ELF-1 (cell line): ENCODE measurements around the gene PRSS21.
A peak's percentile ranks its signal among the peaks of the same experiment; 100 is the strongest.

Source experiments
- DNase-seq: peaks from one replicate; pipeline ENCODE4 v3.0.0-alpha.2; 2016; ENCODE audit warnings: low read depth, low spot score

PRSS21 gene, protein sequence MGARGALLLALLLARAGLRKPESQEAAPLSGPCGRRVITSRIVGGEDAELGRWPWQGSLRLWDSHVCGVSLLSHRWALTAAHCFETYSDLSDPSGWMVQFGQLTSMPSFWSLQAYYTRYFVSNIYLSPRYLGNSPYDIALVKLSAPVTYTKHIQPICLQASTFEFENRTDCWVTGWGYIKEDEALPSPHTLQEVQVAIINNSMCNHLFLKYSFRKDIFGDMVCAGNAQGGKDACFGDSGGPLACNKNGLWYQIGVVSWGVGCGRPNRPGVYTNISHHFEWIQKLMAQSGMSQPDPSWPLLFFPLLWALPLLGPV

DNA sequence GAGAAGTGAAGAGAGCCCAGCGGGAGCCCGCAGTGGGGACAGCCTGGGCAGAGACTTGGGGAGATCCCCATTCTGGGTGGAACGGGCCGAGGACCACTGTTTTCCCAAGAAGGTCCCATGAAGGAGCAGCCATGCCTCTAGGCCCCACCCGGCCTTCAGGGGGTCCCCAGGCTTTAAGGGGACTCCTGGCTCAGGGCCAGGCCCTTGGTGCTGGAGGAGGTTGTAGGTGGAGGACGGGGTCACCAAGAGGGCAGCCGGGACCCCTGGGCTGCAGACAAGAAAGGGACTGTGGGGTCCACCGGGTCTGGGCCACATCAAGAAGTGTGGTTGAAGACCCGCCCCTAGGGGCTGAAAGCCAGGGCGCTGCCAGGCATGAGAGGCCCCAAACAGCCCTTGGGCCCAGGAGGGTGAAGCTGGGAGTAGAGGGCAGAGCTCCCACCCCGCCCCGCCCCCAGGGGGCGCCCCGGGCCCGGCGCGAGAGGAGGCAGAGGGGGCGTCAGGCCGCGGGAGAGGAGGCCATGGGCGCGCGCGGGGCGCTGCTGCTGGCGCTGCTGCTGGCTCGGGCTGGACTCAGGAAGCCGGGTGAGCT lies at the start of gene PRSS21:
PRSS21 (plus strand) TSS at position 487 of the 589 bp plus-strand sequence; CDS start at position 519, 32 bp downstream.
- no peak for DNase-seq

DNA sequence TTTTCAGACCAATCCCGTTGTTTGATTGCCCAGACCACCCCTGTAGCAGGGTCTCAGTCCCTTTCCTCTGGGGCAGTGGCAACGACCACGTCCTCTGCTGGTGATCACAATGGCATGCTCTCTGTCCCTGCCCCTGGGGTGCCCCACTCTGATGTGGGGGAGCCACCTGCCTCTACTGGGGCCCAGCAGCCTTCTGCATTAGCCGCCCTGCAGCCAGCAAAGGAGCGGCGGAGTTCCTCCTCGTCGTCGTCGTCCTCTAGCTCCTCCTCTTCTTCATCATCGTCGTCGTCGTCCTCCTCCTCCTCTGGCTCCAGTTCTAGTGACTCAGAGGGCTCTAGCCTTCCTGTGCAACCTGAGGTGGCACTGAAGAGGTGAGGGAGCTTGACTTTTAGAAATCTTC lies 49.1 kb upstream of the PRSS21 start:
- DNase-seq: no peak

DNA sequence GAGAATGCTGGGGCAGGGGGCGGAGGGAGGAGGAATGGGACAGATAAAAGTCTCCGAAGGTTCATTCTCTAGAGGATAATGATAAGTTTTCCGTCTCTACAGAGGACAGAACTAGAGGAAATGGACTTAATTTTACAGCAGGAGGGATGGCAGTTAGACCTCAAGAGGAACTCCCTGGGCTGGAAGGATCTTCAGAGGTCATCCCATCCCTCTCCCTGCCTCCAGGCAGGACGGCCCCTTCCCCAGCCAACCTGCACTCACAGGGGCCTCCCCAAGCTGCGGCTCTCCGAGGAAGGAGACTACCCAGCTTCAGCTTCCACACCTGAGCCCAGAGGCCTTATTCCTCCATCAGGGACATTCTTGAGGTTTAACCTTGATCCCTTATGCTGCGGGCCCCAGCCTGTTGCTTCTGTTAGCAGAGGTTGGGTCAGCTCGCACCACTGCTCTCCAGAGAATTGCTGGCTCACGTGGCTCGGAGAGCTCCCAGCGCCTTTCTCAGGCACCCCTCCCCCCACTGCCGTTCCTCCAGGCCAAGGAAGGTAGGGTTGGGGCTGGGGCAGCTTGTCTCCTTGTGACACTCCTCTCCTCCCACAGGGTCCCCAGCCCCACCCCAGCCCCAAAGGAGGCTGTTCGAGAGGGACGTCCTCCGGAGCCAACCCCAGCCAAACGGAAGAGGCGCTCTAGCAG lies 48.5 kb upstream of the PRSS21 start:
- DNase-seq: no peak

DNA sequence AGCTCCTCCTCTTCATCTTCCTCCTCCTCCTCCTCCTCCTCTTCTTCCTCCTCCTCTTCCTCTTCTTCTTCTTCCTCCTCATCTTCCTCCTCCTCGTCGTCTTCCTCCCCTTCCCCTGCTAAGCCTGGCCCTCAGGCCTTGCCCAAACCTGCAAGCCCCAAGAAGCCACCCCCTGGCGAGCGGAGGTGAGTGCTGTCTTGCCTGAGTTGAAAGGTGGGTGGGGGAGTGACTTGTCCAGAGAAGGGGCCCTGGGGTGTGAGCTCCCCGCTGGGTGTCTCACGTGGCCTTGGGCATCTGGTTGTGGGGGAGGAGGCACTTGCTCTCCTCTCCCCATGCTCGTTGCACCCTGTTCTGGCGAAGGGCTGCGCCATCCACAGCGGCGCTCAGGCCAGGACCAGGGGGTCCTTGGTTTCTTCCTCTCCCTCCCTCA lies 47.9 kb upstream of the PRSS21 start:
- no peak for DNase-seq

DNA sequence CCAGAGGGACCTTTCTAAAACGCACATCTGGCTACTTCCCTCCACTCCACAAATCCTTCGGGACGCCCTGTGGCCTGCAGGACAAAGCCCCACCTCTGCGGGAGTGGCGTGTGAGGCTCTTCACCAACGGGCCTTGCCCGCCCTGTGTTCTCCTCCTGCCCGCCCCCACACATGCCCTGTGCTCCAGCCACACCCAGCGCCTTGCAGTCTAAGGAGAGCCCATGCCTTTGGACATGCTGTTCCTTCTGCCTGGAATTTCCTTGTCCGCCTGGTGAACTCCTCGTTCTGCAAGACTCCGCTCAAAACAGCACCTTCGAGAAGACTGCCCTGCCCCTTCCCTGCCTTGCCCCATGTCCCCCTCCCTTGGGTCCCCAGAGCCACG lies 47.4 kb upstream of the PRSS21 start:
- no peak for DNase-seq

DNA sequence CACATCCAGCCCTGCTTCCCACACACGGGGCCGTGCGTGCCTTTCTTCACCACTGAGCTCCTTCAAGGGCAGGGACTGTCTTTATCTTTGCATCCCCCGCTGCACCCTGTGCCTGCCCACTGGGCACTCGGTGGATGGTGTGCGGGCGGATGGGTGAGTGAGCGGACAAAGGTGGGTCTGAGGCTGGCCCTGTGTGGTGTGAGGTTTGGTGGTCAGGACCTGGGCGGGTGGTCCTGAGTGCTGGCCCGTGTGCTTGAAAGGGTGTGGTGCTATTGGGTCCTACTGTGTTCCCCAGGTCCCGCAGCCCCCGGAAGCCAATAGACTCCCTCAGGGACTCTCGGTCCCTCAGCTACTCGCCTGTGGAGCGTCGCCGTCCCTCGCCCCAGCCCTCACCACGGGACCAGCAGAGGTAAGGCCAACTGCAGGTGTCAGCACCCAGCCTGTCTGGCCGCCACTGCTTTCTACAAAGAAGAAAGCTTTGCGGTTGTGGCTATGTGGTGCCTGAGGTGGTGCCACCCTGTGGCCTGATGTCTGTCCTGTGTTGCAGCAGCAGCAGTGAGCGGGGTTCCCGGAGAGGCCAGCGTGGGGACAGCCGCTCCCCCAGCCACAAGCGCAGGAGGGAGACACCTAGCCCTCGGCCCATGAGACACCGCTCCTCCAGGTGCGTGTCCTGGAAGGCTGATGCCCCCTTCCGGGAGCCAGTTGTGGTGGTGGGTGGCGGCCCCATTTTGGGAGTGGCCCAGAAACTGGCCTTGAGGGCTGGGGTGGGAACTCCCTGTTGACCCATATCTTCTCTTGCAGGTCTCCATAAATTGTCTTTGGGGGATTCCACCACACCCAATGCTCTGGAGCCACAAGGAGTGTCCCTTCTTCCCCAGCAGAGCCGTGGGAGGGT lies 46.7 kb upstream of the PRSS21 start:
- no peak for DNase-seq

DNA sequence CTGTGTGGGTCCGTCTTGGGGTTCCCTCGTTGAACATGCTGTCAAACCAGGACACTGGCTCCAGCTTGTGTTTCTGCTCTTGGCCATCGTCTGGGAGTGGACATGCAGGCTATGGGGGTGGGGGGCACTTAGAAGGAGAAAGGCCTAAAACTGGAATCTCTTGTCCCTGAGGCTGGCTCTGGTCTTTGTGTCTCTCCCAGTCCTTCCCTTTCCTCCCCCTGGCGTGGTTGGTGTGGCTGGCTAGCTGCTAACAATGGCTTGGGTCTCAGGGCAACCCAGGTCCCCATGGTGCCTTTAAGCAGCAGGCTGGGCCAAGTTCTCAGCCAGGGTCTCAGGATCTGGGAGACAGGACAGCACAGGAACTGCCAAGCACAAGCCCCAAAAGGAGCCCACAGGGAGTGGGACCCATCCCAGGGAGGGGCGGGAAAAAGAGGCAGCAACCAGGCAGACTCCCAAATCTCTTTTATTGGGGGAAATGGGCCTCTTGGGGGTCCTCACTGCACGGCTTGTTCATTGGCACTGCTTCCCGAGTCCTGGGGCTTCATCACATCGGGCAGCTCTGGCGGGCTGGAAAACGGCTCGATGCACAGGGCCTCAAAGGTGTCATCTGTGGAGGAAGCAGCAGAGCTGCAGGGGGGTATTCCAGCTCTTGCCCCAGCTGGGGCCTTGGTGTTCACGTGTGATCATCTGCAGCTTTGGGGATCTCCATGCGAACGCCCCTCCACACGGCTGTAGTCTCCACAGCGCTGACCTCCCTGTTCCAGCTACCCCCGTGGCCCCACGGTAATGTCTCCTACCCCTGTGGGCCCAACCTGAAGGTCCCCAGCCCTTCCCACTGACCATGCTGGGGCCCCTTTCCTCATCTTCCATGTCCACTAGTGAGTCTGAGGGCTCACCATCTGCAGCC lies 45.3 kb upstream of the PRSS21 start:
- DNase-seq: no peak

DNA sequence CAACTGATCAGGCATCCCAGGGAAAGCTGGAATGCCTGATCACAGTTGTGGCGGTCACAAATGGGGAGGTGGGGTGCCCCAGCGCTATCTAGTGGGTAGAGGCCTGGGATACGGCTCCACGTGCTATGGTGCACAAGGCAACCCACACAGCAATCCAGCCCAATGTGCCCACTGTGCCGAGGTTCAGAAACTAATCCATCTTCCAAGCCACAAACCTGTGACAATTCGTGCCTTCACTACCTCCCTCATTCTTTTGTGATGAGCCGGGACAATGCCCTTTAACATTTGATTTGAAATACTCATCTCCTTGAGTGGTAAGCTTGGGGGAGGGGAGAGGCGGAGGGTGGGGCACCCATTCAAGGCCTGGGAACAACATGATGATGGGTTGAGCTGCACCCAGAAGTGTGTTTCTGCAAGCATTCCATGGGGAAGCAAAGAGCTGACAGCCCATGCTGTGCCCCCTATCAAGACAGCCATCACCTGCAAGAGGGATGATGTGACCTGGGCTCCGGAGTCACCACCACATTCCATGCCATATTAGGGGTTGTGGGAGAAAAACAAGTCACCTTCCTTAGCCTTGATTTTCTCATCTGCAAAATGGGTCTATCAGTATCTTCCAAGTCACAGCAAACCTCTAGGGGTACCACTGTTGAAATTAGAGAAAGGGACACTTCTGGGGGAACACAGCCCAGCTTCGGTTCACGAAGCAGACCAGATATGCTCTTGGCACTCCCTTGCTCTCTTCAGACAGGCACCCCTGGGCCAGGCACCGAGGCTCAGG lies 43.7 kb upstream of the PRSS21 start:
- no peak for DNase-seq

DNA sequence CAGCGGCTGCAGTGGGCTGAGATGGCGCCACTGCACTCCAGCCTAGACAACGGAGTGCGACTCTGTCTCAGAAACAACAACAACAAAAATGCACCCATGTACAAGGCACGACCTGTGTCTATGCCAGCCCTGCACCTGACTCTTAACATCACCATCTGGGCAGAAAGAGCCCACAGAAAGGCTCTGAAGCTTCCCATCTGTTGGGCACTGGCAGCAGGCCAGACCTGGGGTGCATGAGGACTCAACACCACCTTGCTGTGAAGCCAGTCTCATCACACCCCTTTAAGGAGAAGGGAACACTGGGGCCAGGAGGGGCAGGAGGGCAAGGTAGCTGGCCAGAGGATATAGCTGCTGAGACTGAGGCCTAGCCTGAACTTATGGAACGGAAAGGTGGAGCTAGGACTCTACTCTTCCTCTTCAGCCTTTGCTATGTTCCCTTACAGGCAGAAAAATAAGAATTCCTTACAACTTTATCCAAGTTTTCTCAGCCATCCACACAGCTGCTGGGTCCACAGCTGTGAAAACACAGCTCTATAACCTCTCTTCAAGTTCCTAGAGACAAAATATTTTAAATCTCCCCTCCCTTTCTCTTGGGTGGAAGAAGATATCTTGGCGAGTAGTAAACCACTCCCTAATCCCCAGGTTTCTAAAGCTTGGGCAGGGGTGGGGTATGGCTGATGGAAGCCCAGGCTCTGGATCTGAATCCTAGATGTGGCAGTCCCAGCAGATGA lies 42.7 kb upstream of the PRSS21 start:
- DNase-seq: no peak

DNA sequence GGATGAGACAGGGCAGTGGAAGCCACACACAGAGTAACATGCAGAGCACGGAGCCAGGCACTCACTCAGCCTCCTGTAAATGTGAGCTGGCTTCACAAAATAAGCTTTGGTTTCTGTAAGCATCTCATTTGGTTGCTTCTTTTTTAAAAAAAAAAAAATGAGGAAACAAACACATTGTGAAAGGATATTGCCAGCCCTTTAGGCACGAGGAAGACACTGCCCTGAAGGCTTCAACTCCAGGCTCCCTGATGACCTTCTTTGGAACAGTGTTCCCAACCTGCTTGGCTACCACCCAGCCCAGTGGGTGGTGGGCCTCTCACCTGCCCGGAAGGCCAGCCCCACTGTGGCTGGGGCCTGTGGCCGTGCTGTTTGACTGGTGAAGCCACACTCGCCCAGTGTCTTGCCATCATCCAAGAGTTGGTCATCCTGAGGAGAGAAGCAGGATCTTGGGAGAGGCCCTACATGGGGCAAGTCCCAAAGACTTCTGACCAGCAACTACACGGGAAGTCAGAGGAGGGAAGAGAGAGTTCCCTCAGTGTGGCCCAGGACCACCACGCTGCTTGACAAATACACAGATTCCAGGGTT lies 41.8 kb upstream of the PRSS21 start:
- DNase-seq: no peak

DNA sequence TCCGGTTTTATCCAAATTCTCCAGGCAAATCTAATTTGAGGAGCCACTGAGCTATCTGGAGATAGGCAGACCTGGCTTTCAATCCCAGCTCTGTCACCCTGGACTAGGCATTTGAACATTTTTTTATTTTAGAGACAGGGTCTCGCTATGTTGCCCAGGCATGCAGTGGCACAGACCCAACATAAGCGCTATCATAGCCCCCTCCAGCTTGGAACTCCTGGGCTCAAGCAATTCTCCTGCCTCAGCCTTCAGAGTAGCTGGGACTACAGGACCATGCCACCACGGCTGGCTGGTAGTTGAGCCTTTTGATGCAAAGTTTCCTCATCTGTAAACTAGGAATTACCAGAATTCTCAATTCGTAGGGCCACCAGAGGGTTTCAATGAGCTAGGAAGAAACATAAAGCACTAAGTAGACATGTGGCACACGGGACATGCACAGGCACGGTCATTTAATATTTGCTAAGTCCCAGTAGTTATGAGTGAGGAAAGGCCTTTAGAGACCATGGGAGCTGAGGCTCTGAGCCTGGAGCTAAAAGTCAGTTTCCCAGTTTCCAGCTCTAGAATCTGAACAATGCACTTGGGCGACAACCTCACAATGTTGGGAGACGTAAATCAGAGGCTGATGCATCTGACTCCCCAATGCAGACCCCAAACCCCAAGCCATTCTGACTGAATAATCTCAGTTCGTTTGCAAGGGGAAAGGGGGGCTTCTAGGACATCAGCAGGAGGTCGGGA lies 41.1 kb upstream of the PRSS21 start:
- DNase-seq: no peak

DNA sequence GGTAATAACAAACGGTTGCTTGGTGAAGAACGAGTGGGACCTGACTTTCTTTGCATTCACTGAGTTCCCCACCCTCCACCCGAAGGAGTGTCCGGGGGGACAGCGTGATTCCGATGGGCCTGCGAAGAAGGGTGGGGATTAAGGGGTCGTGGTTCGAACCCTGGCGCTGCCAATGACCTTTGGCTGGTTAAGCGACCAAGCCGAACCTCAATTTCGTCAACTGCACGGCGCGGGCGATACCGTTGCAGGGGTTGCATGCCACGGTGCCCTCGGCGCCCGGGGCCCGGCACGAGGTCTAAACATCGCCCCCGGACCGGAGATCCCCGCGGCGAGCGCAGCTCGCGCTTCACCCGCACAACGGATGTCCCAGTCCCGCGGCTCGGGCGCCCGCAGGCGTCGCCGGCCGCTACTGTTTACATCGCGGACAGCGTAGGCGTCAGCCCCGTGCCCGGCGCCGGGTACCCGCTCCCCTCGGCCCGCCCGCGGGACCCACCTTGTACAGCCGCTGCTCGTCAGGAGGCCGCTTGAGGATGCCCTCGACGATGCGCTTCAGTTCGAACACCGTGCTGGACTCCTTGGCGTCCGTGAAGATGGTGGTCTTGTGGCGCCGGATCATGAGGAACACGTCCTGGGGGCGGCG lies 40.4 kb upstream of the PRSS21 start:
- DNase-seq: no peak

DNA sequence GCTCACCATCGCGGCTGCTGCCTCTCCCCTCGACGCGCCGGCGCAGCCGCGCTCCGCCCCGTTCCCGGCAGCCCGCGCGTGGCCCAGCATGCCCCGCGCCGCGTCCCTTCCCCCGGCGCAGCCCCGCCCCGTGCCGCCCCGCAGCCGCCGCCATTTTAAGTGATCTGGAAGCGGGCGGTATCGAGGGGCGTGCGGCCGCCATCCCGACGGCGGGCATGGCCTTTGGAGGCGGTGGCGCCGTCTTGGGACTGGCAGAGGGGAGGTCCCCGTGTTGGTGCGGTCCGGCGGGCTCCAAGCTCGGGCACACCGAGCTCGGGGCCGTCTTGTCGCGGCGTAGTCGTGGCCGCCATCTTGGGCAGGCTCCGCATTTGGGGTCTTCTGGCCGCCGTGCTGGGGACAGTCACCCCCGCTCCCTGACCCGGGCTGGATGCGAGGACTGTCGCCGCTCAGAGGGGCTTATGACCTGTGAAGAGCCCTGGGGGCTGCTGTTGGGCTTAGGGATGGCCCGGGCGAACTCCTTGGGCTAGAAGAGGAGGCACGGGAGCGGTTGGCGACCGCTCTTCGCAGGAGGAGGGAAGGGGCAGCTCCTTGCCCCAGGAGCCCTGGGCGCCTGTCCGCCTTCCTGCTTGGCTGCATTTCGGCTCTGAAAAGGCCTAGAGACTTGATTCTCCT lies 39.7 kb upstream of the PRSS21 start, which contains the start of gene ELOB:
ELOB (minus strand) TSS at position 50 of the 672 bp plus-strand sequence; CDS start at position 9, 41 bp downstream.
- peak; percentile 74 for DNase-seq

DNA sequence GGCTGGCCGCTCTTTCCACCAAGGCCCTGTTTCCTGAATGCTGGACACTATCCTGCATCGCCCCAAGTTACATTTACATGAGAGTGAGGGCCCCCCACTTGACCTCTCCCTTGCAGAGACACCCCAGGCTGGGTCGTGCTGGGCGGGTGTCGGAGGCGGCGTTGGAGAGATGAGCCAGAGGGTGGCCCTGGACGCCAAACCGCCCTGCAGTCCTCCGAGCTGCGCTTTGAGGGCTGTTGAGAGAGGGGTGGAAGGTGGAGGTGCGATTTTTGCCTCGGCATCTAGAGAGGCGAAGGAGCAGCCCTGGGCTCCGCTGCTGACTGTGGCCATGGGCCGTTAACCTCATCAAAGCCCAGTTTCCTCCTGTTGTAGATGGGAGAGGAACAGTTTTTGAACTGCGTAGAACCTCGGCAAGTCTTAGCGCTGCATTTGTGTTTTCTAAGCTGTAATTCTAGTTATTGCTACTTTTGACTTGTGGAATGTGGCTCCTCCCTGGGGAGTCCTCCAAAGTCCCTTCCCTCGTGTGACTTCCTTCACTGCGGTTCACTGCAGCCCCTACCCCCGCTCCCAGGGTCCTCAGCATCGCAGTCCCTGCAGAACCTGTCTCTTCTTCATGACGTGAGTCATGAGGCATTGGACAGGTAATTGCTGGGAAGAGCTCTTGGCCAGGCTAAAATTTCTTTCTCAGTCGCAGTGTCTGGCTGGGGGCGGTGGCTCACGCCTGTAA lies 39.0 kb upstream of the PRSS21 start:
- peak; percentile 61 for DNase-seq

DNA sequence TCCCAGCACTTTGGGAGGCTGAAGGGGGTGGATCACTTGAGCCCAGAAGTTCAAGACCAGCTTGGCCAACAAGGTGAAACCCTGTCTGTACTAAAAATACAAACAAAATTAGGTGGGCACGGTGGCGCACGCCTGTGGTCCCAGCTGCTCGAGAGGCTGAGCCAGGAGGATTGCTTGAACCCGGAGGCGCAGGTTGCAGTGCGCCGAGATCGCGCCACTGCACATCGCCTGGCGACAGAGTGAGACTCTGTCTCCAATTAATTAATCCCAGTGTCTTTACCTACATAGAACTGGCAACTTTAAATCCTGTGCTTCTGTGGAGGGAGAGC lies 38.4 kb upstream of the PRSS21 start:
- DNase-seq: no peak

DNA sequence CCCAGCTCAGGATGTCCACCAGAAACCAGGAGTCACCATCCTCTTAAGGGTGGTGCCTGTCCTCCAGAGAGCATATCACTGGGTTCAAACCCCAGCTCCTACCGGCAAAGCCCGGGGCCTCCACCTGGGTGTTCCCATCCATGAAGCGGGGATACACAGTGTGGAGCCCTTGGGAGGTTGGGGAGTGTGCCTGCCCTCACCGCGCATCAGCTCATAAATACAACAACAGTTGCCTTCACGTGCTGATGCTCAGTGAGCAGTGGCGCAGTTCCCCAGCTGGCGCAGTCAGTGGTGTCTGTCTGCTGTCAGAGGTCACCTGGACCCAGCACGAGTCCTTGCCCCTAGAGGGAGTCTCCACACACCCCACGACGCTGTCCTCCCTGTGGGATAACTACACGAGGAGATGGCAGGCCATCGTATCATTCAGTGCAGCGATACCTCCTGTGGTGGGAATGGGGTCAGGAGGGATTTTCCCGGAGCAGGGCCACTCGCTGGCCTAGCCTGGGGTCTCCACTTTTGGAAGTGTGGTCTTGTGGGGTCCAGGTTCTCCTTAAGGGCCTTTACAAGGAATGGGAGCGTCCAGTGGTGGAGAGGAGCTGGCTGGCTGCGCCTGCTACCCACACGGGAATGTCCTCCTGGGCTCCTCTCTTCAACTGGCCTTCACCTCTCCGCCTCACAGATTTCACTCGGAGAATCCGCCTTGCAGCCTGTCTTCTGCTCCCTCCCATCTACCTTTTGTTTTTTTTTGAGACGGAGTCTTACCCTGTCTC lies 37.7 kb upstream of the PRSS21 start:
- no peak for DNase-seq
